ENCODE data around the gene HMGCS2. TPM values are rescaled to one million over a fixed set of nuclear protein-coding genes. Genes with fewer than 3 reads are reported as not detected.

Gene HMGCS2
- total and polyA plus RNA-seq, 5 donors: 0.82 to 50.8 (median 21.2) TPM

GRCh38 chr1:119778886-119779560, 10.3 kb upstream of the HMGCS2 start:
- Histone ChIP-seq H3K4me3 (ENCODE audit: low read length) (no peak overlapping the region), H3K9me3 (ENCODE audit: control insufficient read depth, low read length) (no peaks in the 10 kb centered on the region), H3K27ac (ENCODE audit: low read length) (no peak overlapping the region), H3K4me1 (ENCODE audit: control insufficient read depth, insufficient read depth, low read length) (peaks cover 3% of the 10 kb centered on the region), H3K27me3 (ENCODE audit: control insufficient read depth, insufficient read depth) (no peaks in the 10 kb centered on the region)
- intact Hi-C loops (cut with DNase I): no loop called here
- WGBS: 89% methylated on average over 13 of the region's 13 CpGs
- no peak for DNase-seq
- no peak for ATAC-seq

DNA sequence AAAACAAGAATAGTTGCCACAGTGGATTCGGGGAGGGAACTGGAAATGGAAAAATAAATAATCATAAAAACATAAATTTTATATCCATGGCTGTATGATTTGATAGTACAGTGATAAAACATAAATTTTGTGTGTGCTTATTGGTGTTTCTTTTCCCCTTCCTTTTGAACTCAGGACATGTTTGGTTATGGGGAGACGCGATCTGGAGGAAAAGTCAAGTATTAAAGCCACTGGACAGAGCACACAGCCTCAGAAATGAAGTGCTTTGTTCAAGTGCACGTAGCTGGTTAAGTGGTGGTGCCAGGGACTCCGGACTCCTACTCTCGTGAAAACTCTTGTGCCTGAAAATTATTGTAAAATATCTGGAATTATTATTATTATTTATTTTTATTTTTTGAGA, 9.7 kb upstream of the HMGCS2 start:
- H3K27ac ChIP-seq (ENCODE audit: low read length): no peak overlapping the region
- no peak for DNase-seq
- H3K9me3 ChIP-seq (ENCODE audit: control insufficient read depth, low read length): no peaks in the 10 kb centered on the region
- intact Hi-C loops (cut with DNase I): no loop called here
- no peaks in the 10 kb centered on the region for H3K27me3 ChIP-seq (ENCODE audit: control insufficient read depth, insufficient read depth)
- 91% methylated on average over 6 of the region's 6 CpGs for WGBS
- peaks cover 2% of the 10 kb centered on the region for H3K4me1 ChIP-seq (ENCODE audit: control insufficient read depth, insufficient read depth, low read length)
- no peak overlapping the region for H3K4me3 ChIP-seq (ENCODE audit: low read length)
- ATAC-seq: no peak

DNA sequence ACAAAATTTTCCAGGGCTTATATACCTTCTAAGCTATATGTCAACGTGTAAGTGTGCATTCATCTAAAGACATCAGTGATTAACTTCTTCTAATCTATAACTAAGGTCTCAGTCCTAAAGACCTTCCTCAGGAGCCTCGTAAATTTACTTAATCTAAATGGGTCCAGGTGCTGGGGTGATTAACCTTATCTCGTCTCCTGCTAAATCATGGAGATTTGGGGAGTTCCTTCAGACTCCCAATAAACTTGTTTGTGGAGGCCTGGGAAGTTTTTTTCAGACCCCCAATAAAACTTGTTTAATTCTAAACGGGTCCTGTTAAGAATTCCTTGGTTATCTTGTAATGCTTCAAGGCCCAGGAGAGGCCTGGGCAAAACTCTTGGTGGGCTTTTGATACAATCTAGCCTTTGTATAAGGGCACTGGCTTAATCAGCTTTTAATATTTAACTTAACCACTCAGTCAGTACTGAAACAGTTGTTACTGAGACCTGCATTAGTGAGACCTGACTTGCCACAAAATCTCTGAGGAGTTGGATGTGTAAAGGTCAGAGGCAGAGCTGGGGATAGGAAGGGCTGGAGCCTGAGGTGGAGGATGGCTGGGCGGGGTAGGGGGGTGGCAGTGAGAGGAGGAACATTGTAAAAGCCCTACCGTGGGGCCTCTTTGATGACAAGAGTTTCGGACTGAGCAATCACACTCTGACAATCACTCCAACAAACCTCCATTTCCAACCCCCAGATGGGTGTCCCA, 6.2 kb upstream of the HMGCS2 start:
- Histone ChIP-seq H3K27me3 (ENCODE audit: control insufficient read depth, insufficient read depth) (no peaks in the 10 kb centered on the region), H3K9me3 (ENCODE audit: control insufficient read depth, low read length) (no peaks in the 10 kb centered on the region), H3K4me1 (ENCODE audit: control insufficient read depth, insufficient read depth, low read length) (peaks cover 2% of the 10 kb centered on the region), H3K27ac (ENCODE audit: low read length) (no peak overlapping the region), H3K4me3 (ENCODE audit: low read length) (no peak overlapping the region)
- WGBS: 76% methylated on average over 7 of the region's 7 CpGs
- no peak for DNase-seq
- ATAC-seq: no peak
- intact Hi-C loops (cut with DNase I): no loop called here

DNA sequence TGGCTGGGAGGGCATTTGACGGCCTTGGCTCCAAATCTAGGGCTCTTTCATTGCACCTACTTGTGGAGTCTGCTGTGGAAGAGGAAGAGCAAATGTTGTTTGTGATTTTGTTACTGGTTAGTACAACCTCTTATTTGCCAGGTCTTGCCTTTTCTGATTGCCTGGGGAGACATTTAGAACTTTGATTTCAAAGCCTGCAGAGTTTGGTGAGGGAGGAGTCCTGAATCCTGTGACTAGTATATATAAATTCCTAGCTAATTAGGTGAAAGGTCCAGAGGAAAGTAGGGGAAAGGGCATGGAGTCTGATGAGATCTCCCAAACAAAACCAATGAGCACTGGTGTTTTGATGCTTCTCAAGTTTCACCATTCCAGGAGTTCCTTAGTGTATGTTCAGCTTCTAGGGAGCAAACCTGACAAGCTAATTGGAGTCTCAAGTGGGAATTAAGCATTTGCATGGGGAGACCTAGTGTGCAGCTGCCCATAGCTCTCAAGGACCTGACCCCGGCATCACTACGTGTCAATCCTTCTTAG, 5.1 kb upstream of the HMGCS2 start:
- intact Hi-C loops (cut with DNase I): no loop called here
- DNase-seq (no peak), ATAC-seq (peak; percentile 48 to 68)
- peak overlapping the region; percentile 75 for H3K27ac ChIP-seq (ENCODE audit: low read length)
- no peaks in the 10 kb centered on the region for H3K27me3 ChIP-seq (ENCODE audit: control insufficient read depth, insufficient read depth)
- WGBS: 69% methylated on average over 3 of the region's 3 CpGs
- H3K9me3 ChIP-seq (ENCODE audit: control insufficient read depth, low read length): no peaks in the 10 kb centered on the region
- no peak overlapping the region for H3K4me3 ChIP-seq (ENCODE audit: low read length)
- peaks cover 4% of the 10 kb centered on the region for H3K4me1 ChIP-seq (ENCODE audit: control insufficient read depth, insufficient read depth, low read length)

- WGBS: 98% methylated on average over 2 of the region's 2 CpGs
- no peak overlapping the region for H3K27ac ChIP-seq (ENCODE audit: low read length)
Observed at GRCh38 chr1:119772298-119772697, 3.6 kb upstream of the HMGCS2 start.

GRCh38 chr1:119771770-119772169, 3.1 kb upstream of the HMGCS2 start:
- ATAC-seq: no peak
- DNase-seq: no peak
- no peaks in the 10 kb centered on the region for H3K27me3 ChIP-seq (ENCODE audit: control insufficient read depth, insufficient read depth)
- intact Hi-C loops (cut with DNase I): no loop called here
- H3K4me3 ChIP-seq (ENCODE audit: low read length): no peak overlapping the region
- WGBS: 79% methylated on average over 3 of the region's 3 CpGs
- no peak overlapping the region for H3K27ac ChIP-seq (ENCODE audit: low read length)
- no peaks in the 10 kb centered on the region for H3K9me3 ChIP-seq (ENCODE audit: control insufficient read depth, low read length)
- H3K4me1 ChIP-seq (ENCODE audit: control insufficient read depth, insufficient read depth, low read length): peaks cover 4% of the 10 kb centered on the region

More at GRCh38 chr1:119772298-119772697, 3.6 kb upstream of the HMGCS2 start:
- intact Hi-C loops (cut with DNase I): no loop called here
- no peak overlapping the region for H3K4me3 ChIP-seq (ENCODE audit: low read length)
- DNase-seq: no peak
- no peaks in the 10 kb centered on the region for H3K9me3 ChIP-seq (ENCODE audit: control insufficient read depth, low read length)
- peaks cover 4% of the 10 kb centered on the region for H3K4me1 ChIP-seq (ENCODE audit: control insufficient read depth, insufficient read depth, low read length)
- no peak for ATAC-seq
- H3K27me3 ChIP-seq (ENCODE audit: control insufficient read depth, insufficient read depth): no peaks in the 10 kb centered on the region

GRCh38 chr1:119771016-119771415, 2.3 kb upstream of the HMGCS2 start:
- H3K27ac ChIP-seq (ENCODE audit: low read length): no peak overlapping the region
- ATAC-seq: no peak
- 20% methylated on average over 2 of the region's 2 CpGs for WGBS
- peaks cover 4% of the 10 kb centered on the region for H3K4me1 ChIP-seq (ENCODE audit: control insufficient read depth, insufficient read depth, low read length)
- DNase-seq: peak in 2 of 3 donors; percentile 66 to 74
- H3K4me3 ChIP-seq (ENCODE audit: low read length): no peak overlapping the region
- intact Hi-C loops (cut with DNase I): no loop called here
- no peaks in the 10 kb centered on the region for H3K9me3 ChIP-seq (ENCODE audit: control insufficient read depth, low read length)
- H3K27me3 ChIP-seq (ENCODE audit: control insufficient read depth, insufficient read depth): no peaks in the 10 kb centered on the region

DNA sequence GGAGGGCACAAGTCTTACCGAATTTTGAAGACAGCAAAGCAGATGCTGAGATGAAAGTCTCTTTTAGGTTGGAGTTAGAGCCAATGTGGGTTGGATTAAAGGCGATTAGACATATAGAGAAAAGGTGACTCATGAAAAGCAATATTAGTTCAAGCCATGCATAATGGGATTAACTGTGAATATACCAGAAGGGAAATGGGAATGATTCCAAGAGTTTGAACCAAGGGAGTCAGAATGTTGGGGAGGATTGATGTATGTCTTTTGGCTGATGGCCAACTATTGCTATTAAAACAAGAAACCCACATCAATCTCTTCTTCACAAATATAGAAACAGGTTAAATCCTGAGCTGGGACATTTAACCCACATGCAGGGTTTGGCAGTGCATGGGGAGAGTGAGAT, 1.2 kb downstream of the HMGCS2 start:
- 77% methylated on average over 2 of the region's 2 CpGs for WGBS
- no peak overlapping the region for H3K27ac ChIP-seq (ENCODE audit: low read length)
- ATAC-seq: no peak

GRCh38 chr1:119766374-119766794, 2.3 kb downstream of the HMGCS2 start:
- H3K27me3 ChIP-seq (ENCODE audit: control insufficient read depth, insufficient read depth): no peaks in the 10 kb centered on the region
- peak; percentile 59 to 75 for ATAC-seq
- DNase-seq: peak; percentile 34 to 69 (median 61)
- 39% methylated on average over 4 of the region's 4 CpGs for WGBS
- no peaks in the 10 kb centered on the region for H3K9me3 ChIP-seq (ENCODE audit: control insufficient read depth, low read length)
- intact Hi-C loops (cut with DNase I): no loop called here
- peak overlapping the region; percentile 73 for H3K27ac ChIP-seq (ENCODE audit: low read length)
- peaks cover 2% of the 10 kb centered on the region for H3K4me1 ChIP-seq (ENCODE audit: control insufficient read depth, insufficient read depth, low read length)
- H3K4me3 ChIP-seq (ENCODE audit: low read length): no peak overlapping the region

More for the DNA sequence above, 1.2 kb downstream of the HMGCS2 start:
- H3K4me3 ChIP-seq (ENCODE audit: low read length): no peak overlapping the region
- H3K4me1 ChIP-seq (ENCODE audit: control insufficient read depth, insufficient read depth, low read length): peaks cover 4% of the 10 kb centered on the region
- H3K27me3 ChIP-seq (ENCODE audit: control insufficient read depth, insufficient read depth): no peaks in the 10 kb centered on the region
- no peak for DNase-seq
- intact Hi-C loops (cut with DNase I): no loop called here
- no peaks in the 10 kb centered on the region for H3K9me3 ChIP-seq (ENCODE audit: control insufficient read depth, low read length)

DNA sequence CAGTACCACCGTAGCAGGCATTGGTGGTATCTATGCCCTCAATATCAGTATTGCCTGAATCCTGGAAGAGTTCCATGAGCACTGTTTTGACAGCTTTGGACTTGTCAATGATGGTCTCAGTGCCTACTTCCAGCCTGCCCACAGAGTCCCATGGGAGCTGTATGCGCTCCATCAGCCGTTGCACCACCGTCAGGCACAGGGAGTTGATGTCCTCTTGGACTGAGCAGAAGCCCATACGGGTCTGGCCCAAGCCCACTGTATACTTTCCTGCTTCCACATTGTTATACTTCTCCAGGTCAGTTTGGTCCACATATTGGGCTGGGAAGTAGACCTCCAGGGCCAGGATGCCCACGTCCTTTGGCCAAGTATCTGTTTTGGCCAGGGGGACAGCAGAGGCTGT, 4.5 kb downstream of the HMGCS2 start:
- intact Hi-C loops (cut with DNase I): no loop called here
- DNase-seq (no peak), ATAC-seq (no peak)
- WGBS: 78% methylated on average over 6 of the region's 6 CpGs
- Histone ChIP-seq H3K27ac (ENCODE audit: low read length) (no peak overlapping the region), H3K9me3 (ENCODE audit: control insufficient read depth, low read length) (no peaks in the 10 kb centered on the region), H3K27me3 (ENCODE audit: control insufficient read depth, insufficient read depth) (no peaks in the 10 kb centered on the region), H3K4me3 (ENCODE audit: low read length) (no peak overlapping the region), H3K4me1 (ENCODE audit: control insufficient read depth, insufficient read depth, low read length) (peaks cover 2% of the 10 kb centered on the region)

GRCh38 chr1:119762953-119763352, 5.8 kb downstream of the HMGCS2 start:
- intact Hi-C loops (cut with DNase I): no loop called here
- no peak for ATAC-seq
- H3K4me3 ChIP-seq (ENCODE audit: low read length): no peak overlapping the region
- no peaks in the 10 kb centered on the region for H3K9me3 ChIP-seq (ENCODE audit: control insufficient read depth, low read length)
- DNase-seq: no peak
- 69% methylated on average over 1 of the region's 1 CpG for WGBS
- no peaks in the 10 kb centered on the region for H3K27me3 ChIP-seq (ENCODE audit: control insufficient read depth, insufficient read depth)
- H3K27ac ChIP-seq (ENCODE audit: low read length): no peak overlapping the region
- no peaks in the 10 kb centered on the region for H3K4me1 ChIP-seq (ENCODE audit: control insufficient read depth, insufficient read depth, low read length)
